Effector CD4-positive, alpha-beta T cell (primary cell): ENCODE measurements around the gene ENPP3.

Source experiments
- DNase-seq: peaks from one replicate; pipeline ENCODE4 v3.0.0-alpha.2; 2020

Gene ENPP3

GRCh38 chr6:131642987-131643611 is 6.0 kb downstream of the ENPP3 start:
- DNase-seq = no peak

- DNase-seq = no peak
Observed at GRCh38 chr6:131643855-131644460, 6.9 kb downstream of the ENPP3 start.

GRCh38 chr6:131644921-131645320 is 7.8 kb downstream of the ENPP3 start:
- no peak for DNase-seq

GRCh38 chr6:131645846-131646245 is 8.7 kb downstream of the ENPP3 start:
- DNase-seq = no peak

DNA sequence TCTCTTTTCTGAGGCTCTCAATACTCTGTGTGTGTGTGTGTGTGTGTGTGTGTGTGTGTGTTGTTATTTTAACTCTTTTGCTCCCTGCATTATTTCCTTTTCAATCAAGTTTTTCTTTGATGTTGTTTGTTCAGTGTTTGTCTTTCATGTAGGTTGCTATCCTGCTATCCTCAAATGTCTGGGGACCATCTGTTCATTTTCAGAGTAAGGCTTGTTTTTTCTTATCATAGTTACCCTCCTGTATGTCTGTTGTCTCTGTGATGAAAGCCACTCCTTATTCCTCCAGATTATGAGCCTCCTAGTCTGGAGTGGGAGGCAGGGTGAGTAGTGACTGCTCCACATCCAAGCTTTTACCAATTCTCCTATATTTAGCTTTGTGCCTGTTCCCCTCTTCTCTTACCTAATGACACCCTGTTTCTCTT is 9.2 kb downstream of the ENPP3 start:
- no peak for DNase-seq

DNA sequence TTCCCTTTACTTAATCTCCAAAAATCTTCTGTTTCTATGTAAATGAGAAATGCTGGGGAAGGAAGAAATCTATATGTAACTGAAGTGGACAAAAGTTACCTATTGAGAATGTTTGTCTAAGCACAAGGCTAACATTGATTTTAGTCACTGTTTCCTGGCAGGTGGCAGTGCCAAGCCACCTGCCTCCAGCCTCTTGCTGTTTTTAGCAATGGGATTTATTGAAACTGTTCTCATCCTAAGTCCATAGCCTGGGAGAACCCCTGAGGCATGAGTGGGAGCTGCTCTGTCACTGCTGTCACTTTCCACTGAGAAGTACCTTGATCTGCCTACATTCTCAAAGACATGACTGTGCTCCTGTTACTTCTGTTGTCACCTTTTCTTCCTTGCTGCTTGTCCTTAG is 14.7 kb downstream of the ENPP3 start:
- DNase-seq = no peak

- no peak for DNase-seq
Observed at GRCh38 chr6:131652472-131652871, 15.4 kb downstream of the ENPP3 start.

DNA sequence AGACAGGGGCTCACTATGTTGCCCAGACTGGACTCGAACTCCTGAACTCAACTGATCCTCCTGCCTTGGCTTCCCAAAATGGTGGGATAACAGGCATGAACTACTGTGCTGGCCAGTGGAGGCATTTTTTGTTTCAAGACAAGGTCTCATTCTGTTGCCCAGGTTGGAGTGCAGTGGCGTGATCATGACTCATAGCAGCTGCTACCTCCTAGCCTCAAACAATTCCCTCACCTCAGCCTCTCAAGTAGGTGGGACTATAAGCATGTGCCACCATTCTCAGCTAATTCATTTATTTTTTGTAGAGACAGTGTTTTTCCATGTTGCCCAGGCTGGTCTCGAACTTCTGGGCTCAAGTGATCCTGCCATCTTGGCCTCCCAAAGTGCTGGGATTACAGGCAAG is 17.2 kb downstream of the ENPP3 start:
- no peak for DNase-seq

- DNase-seq = no peak
Observed at GRCh38 chr6:131655387-131655786, 18.3 kb downstream of the ENPP3 start.

DNA sequence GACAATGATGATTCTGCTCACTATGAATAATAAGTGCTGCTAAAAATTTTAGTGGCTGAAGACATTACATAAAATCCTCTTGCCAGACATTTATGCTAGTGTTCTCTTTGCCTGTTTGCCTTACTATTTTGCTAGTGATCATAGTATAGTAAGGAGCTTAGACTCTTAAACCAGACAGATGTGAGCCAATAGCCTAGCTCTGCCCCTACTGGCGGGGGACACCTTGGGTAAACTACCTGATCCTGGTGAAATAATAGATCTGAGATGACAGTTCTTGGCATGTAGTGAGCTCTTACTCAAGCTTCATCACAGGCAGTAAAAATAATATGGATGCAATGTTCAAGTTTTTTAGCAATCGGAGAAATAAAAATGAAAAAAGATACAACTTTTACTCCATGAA is 18.8 kb downstream of the ENPP3 start:
- DNase-seq = no peak

- DNase-seq = no peak
Observed at GRCh38 chr6:131656667-131657066, 19.6 kb downstream of the ENPP3 start.

- no peak for DNase-seq
Observed at GRCh38 chr6:131657222-131657621, 20.1 kb downstream of the ENPP3 start.

DNA sequence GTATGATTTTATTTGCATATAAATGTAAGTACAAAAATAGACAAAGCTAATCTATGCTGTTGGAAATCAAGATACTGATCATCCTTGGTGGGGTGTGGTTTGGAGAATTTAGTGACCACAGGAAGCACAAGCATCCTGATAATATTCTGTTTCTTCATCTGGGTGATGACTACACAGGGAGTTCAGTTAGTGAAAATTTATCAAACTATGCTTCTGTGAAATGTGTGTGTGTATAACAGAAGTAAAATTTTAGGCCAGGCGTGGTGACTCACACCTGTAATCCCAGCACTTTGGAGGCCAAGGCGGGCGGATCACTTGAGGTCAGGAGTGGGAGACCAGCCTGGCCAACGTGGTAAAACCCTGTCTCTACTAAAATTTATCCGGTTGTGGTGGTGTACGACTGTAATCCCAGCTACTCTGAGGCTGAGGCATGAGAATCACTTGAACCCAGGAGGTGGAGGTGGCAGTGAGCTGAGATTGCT is 20.6 kb downstream of the ENPP3 start:
- DNase-seq = no peak

GRCh38 chr6:131658287-131658686 is 21.2 kb downstream of the ENPP3 start:
- no peak for DNase-seq

DNA sequence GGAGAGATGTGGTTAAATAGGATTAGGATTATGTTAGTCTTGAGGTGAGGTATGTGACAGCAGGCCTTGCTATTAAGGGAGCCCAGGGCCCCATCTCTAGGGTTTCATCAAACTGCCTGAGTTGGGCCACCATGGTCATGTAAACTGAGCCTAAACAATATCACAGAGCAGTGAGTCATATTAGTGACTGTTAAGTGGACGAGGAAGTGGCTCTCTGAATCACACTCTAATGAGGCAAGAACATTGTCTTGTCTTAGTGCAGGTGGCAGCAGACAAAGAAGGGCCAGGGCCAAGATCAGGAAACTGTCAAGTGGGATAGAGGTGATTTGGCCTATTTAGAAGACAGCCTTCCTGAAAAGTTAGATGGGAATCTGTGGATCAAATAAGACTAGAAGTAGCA is 23.1 kb downstream of the ENPP3 start:
- no peak for DNase-seq

DNA sequence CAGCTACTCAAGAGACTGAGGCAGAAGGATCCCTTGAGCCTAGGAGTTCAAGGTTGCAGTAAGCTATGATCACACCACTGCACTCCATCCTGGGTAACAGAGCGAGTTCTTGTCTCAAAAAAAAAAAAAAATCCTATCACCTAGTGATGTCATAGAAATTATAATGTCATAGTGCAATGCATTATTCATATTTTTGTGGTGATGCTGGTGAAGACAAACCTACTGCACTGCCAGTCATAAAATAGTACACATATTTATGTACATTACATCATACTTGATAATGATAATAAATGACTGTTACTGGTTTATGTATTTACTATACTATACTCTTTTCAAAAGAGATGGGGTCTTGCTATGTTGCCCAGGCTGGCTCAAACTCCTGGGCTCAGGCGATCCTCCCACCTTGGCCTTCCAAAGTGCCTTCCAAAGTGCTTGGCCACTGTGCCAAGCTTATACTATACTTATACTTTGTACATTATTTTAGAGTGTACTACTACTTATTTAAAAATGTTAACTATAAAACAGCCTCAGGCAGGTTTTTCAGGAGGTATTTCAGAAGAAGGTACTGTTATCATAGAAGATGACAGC is 26.6 kb downstream of the ENPP3 start:
- no peak for DNase-seq

DNA sequence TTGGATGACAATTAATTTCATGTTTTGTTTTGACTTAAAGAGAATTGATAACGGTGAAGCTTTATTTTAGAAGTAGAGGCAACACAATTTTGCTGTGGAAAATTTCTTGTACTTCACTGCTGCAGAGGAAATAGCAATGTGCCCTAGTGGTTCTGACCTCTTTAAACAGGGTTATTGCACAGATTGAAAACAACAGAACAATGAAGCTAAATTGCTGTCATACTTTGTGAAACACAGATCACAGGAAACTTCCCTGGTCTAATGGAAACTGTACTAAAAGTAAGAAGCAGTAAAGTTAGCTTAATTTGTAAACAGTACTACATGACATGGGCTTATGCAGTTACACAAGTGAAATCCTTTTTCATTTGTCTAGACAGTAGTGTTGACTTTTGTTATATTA is 32.8 kb downstream of the ENPP3 start:
- no peak for DNase-seq

- no peak for DNase-seq
Observed at GRCh38 chr6:131673184-131673583, 36.1 kb downstream of the ENPP3 start.

GRCh38 chr6:131678442-131678841 is 41.3 kb downstream of the ENPP3 start:
- no peak for DNase-seq

DNA sequence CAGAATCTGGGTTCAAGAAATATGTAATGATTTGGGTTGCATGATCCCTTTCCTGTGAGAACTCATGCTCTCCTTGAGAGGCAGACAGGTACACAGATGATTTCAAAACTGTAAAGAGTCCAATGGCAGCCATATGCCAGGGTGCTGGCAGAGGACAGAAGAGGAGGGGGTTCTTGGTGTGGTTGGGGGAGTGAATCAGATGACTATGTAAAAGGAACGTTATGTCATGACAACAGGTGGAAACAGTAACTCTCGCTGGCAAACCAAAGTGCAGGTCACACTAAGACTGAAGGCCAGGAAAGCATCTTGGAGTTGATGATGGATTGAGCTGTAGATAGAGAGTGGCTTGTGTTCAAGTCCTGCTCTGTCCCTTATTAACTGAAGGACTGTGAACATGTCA is 43.8 kb downstream of the ENPP3 start:
- DNase-seq = no peak

GRCh38 chr6:131681585-131681984 is 44.5 kb downstream of the ENPP3 start:
- DNase-seq = no peak

DNA sequence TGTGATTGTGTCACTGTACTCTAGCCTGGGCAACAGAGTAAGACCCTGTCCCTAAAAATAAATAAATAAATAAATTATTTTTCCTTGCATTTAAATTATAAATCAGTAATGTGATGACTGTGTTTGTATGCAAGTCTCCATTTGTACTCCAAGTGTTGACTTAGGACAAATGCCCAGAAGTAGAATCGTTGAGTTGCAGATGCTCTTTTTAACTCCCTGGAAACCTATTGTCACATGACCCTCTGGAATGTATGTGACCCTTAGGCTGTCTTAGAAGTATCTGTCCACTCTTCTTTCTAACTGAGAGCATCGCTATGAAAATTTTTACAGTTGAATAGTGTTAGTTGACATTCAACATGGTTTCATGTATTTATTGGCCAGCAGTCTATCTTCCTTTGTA is 45.3 kb downstream of the ENPP3 start:
- no peak for DNase-seq

- no peak for DNase-seq
Observed at GRCh38 chr6:131683479-131683878, 46.4 kb downstream of the ENPP3 start.

DNA sequence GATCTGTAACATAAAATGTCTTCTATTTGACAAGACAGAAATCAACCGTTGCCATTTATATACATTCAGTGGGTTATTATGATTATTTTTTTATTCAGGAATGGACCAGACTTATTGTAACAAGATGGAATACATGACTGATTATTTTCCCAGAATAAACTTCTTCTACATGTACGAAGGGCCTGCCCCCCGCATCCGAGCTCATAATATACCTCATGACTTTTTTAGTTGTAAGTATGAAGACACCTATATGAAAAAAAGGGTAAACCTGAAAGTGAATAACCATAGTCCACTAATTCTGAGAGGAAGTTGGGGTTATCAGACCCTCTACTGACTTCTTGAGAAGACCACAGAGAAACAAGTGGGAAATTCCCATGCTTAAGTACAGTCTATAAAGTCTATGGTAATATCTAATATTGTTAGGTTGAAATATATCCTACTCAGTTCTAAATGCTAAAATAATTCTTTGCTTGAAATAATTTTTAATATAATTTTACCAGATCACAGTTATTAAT is 48.2 kb downstream of the ENPP3 start:
- DNase-seq = no peak
